ENCODE results near the gene FBXO7.

Gene FBXO7

DNA sequence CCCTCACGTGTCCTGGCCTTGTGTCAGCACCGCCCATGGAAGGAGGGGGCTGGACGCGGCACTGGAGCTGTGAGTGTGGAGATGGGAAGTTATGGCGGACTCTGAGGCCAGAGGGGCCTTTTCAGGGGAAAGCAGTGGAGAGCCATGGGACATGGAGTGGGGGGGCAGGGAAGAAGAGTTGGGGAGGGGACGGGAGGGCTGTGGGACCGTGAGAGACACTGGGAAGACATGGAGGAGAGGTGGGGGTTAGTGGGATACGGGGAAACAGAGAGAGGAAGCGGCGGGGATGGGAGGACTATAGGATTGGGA, 58.2 kb downstream of the FBXO7 start:
- DNase-seq, result no peak

DNA sequence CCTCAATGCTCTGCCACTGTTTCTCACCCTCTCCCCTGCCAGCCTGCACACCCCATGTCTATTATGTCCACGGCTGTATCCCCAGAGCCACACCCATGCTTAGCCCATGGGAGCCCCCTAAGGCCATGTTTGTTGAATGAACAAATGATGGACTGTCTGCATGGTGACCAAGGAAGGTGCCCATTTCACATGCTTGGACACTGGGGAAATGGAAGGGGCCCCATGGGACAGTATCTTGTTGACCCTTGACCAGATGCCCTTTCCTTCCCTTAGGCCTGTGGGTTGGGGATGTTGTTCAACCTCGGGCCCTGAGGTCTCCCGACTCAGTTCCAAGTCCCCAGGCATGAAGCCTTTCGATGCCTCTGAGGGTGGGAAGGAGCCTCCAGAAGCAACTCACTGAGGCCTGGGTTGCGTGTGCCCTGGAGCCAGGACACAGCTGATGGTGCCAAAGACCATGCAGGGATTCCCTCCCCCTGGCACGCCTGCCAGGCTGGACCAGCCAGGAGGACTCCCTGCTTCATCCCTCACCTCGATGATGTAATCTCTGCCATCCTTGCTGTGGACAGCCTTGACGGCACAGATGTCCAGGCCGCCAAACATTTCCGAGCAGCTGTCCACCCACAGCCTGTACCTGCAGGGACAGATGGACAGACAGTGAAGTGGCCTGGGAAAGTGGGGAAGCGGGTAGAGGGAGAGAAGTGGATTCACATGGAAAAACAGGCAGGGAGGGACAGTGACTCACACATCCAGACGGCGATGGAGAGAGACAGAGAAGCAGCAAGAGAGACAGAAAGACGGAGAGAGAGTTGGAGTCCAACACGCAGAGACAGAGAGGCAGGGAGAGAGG, 58.9 kb downstream of the FBXO7 start:
- DNase-seq, result no peak

DNA sequence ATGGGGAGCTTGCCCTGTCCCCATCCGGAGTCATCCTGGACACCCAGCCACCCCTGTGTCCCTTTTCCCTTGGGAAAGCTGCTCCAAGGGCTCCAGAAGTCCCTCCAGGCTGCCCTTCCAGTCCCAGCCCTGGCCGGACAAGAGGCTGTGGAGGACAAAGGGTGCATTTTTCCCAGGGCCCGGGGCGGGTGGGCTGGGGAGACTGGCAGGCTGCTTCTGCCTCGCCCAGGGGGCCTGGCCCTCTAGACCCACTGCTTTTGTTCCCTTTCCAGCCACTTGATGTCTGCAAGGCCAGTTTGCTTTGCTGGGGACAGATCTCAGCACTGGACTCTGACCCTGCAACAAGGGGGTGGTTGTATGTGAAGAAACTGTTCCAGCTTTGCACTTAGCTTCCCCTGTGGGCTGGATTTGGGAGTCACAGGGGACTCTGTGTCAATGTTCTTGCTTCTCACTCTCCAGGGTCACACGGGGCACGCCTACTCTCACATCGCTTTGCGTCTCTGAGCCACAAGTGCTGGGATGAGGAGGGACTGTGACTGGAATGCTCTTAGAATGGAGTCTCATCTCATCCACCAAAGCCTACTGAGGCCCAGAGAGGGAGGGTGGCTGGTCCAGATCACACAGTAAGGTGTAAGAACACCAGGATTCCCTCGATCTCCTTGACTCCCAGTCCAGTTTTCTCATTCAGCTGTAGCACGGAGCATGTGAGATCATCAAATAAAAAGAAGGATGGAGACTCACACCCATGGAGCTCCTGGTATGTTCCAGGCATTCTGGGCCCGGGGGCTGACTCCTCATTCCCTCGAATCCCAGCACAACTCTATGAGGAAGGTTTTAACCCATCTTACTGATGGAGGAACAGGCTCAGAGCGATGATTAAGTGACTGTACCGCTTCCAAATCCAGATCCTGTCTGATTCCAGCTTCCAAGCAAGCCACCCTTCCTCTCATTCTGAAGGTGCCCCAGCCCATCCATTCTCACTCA, 59.9 kb downstream of the FBXO7 start:
- no peak for DNase-seq

DNA sequence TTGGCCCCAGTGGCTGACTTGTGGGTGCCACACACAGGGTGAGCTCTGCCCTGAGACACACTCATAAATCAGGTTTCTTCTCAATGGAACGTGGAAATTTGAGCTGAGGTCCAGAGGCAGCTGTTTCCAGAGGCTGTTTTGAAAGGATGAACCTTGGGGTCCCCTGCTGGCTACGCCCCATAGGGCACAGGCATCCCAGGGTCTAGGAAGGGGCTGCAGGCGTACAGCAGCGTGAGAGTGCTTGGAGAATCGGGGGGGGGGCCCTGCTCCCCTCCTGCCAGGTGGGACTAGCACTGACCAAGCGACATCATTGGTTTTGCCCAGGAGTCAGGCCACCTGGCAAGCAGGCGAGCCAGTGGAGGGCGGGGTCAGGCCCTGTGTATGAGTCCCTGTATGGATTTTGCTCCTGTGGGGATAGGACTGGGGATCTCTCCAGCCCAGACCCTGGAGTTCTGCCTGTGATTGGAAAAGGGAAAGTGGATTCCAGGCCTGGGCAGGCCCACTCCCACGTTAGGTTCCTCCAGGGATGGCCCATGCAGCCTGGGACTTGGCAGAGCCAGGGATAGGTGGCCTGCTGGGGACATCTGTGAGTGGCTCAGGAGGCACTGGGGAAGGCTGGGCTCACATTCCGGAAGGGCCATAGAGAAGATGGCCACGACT, 61.0 kb downstream of the FBXO7 start:
- DNase-seq, result no peak

DNA sequence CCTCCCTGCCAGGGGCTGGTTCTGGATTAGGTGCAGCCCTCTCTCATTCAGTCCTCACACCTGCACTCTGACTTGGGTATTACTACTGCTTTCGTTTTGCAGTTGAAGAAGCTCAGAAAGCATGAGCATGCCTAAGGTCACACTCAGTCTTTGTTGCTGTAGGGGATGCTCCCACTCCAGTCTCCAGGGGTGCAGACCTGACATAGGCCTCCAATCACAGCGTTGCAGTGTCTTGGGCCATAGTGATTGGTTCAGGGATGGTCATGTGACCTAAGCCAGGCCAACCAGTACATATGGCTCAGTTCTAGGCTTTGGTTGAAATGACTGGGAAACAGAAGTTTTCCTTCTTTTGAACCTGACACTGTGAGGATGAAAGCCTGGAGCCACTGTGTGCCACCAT, 61.7 kb downstream of the FBXO7 start:
- DNase-seq, result no peak

DNA sequence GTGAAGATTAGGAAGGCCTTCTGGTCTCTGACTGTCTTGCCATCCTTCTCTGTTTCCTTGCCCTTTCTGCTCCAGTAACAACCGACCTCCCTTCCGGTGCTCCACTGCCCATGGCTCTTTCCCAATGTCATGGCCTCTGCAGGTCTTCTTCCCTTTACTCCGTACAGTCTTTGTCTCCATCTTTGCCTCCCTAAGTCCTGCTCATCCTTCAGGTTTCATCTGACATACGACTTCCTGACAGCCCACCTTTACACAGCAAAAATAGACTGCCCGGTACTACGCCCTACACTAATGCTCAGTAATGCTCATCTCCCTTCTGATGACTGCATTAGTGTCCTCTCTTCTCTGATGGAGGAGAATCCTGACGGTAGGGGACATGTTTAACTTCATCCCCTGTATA, 63.9 kb downstream of the FBXO7 start:
- DNase-seq, result no peak

DNA sequence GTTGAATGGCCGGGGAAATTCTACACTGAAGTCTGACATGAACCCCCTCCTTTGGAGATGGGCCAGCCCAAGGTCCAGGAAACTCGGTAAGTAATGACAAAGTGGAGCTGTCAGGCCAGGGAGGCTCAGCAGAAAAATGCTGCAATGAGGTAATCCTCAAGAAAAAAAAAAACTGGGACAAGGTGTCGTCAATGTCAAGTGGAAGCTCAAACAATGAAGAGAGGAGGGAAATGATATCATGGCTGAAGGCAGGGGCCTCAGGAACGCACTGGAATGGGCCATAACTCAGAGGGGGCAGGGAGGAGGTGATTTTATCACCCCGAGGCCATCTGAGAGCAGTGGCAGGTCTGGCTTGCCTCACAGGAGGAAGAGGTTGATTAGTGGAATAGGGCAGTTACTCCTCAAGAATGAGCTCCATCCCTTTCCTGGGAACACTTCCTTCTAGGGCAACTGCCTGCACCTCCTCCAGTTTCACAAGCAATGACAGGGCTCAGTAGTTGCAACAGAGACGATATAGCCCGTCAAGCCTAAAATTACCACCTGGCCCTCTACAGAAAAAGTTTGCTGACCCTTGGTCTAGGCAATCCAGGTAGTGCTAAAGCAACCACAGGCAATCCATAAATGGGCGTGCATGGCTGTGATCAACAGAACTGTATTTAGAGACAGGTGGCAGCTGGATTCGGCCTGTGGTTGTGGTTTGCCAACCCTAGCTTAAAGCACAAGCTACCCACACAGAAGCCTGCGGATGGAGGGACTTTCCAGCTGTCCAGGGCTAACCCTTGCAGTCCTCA, 65.2 kb downstream of the FBXO7 start:
- DNase-seq, result no peak

DNA sequence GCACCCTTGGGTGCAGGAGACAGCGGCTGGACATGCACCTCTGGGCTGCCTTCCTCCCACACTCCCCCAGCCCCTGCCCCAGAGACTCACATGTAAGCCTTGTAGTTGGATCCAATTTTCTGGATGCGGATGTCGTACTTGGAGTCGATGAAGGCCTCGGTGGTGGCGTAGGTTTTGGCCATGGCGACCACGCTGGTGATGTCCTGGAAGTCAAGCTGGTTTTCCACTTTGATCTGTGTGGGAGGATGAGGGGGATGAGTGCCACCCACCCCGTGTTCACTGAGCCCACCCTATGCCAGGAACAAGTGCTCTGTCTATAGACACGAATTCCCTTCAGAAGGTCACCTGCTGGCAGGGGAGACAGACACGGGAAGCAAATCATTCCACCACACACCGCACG, 66.9 kb downstream of the FBXO7 start:
- DNase-seq, result no peak

DNA sequence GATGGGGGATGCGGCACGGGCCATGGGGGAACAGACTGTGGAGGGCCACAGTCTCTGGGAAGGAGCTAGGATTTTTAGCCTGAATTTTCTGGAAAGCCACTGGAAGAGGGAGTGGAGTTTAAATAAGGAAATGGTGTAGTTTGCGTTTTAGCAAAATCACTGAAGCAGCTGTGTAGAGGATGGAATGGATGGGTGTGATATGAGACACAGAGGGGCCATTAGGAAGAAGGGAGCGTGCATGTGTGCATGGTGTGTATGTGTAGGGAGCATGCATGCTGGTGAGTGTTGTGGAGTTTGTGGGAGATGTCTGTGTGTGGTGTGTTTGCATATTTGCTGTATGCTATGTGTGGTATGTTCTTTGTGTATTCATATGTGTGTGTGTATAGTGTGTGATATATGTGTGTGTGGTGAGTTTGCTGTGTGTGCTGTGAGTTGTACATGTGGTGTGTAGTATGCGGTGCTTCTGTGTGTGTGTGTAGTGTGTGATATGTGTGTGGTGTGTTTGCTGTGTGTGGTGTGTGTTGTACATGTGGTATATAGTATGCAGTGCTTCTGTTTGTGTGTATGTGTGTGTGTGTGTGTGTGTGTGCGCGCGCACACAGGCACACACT, 67.6 kb downstream of the FBXO7 start:
- DNase-seq, result no peak

DNA sequence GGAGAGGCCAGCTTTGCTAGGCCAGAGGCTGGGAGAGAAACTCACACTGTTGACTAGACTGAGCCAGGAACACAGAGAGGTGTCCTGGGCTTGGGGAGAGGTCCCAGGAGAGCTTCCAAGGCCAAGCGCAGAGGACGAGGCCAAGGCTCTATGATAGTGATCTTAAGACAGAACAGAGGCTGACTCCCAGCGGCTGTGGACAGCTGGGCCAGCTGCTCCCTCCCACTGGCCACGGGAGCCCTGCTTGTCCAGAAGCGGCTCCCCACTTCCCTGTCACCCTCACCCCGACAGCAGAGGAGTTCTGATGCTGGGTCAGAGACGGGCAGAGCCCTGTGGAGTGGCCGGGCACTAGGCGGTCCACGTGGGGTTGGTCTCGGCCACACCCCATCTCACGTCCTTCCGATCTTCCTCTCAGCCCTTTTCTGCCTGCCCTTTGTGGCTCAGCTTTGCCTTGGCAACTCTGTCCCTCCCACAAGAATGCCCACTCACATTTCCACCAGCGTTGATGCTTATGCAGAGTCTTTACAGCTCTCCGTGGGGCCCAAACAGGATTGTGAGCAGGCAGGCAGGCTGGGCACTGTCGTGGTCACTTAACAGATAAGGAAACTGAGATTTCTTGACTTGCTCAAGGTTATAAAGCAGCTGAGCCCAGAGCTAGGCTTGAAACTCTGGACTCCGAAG, 68.2 kb downstream of the FBXO7 start:
- DNase-seq, result no peak

DNA sequence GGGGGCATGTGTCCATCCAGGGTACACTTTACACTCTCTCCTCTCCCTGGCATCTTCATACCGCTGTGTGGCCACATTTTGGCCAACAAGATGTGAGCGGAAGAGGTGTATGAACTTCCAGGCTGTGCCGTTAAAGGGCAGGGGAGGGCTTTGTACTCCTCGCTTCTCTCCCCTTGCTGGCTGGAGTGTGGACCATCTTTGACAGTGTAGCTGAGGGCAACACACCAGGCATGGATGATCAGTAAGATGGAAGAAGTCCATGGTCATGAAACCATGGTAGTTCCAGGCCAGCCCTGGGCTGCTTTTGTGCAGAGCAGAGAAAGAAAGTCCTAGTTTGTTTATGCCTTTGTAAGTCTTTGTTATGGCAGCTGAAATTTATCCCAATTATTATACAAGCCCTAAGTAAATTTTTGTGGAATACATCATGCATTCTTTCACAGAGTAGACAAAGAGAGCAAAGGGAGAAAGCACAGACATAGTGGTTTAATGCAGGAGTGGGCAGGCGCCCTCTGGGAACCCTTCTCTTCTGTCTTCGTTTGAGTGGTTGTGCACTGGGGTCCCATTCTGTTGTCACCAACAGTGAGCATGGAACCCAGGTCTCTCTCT, 70.4 kb downstream of the FBXO7 start:
- DNase-seq, result no peak

DNA sequence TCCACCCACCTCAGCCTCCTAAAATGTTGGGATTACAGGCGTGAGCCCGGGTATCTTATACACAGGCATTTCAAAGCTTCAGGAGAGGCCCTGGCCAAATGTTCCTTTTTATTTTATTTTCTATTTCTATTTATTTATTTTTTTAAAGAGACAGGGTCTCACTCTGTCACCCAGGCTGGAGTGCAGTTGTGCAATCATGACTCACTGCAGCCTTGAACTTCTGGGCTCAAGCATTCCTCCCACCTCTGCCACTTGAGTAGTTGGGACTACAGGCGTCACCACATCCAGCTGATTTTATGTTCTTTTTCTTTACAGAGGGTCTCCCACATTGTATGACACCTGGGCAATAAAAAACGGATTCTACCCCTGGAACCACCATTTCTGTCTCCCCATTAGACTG, 71.2 kb downstream of the FBXO7 start:
- DNase-seq, result no peak

DNA sequence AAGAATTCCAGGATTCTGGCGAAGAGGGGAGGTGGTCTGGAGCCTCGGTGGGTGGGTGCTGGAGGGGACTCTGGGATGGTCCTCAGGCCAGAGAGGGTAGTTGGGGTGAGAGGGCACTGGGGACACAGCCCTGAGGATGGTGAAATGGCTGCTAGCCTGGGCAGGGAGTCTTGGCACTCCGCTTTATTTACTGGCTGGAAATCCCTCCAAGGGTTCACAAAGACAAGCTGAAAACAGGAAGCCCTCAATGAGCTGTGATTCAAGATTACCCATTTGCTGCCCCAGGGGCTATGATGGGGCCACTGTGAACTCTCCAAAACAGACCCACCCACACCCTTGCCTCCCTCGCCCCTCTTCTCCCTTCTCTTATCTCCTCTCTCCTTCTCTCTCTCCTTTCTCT, 71.9 kb downstream of the FBXO7 start:
- DNase-seq, result no peak

DNA sequence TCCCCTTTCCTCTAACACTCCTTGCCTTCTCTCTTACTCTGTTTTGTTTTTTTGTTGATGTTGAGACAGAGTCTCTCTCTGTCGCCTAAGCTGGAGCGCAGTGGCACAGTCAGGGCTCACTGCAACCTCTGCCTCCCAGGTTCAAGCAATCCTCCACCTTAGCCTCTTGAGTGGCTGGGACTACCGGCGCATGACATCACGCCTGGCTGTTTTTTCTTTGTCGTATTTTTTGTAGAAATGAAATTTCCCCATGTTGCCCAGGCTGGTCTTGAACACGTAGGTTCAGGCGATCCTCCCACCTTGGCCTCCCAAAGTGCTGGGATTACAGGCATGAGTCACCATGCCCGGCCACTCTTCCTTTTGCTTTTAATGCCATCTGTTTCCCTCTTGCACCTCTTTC, 72.3 kb downstream of the FBXO7 start:
- DNase-seq, result no peak

DNA sequence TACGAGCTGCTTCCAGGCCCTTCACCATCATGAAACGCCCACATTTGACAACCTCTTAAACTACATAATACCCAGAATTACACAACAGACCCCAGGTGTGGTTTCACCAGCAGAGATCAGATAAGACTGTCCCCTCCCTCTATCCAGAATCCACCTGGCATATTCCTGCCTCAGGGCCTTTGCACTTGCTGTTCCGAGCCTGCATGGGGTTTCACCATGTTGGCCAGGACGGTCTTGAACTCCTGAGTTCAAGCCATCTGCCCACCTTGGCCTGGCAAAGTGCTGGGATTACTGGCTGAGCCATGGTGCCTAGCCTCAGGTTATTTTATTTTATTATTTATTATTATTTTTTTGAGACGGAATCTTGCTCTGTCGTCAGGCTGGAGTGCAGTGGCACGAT, 73.4 kb downstream of the FBXO7 start:
- no peak for DNase-seq

Measured in activated T-cell treated with anti-CD3 and anti-CD28 coated beads, Interleukin-2, amount 50 U/mL, for 48 hours (primary cell).